GM18517 (cell line): ENCODE results near the gene CXCL9.
"Not testable (repeated sequence)": the region's sequence is repeated elsewhere in the genome, so short reads cannot be mapped to it uniquely, and the experiment has no call there.

Experiments
- ATAC-seq: cut with Tn5 transposase; IDR thresholded peaks from one replicate; pipeline ENCODE4 v1.9.1; 2021; ENCODE audit warnings: mild to moderate bottlenecking, moderate library complexity; ENCODE audit not compliant: unreplicated experiment

The CXCL9 gene

DNA sequence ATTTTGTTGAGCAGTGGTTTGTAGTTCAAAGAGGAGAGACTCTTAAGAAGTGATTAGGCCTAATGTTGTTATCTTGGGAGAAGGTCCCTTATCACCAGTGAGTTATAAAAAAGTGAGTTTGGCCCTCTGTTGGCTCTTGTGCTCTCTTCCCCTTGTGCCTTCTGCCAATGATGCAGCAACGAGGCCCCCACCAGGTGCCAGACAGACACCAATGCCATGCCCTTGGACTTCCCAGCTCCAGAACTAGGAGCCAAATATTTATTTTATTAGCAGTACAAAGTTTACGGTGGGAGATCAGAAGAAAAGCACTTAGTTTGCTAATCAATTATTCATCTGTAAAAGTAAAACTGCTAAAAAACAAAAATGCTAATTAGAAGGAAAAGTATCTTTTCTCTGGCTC is 43.8 kb downstream of the CXCL9 start:
- ATAC-seq: no peak

DNA sequence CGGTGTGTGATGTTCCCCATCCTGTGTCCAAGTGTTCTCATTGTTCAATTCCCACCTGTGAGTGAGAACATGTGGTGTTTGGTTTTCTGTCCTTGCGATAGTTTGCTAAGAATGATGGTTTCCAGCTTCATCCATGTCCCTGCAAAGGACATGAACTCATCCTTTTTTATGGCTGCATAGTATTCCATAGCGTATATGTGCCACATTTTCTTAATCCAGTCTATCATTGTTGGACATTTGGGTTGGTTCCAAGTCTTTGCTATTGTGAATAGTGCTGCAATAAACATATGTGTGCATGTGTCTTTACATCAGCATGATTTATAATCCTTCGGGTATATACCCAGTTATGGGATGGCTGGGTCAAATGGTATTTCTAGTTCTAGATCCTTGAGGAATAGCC is 45.2 kb downstream of the CXCL9 start:
- ATAC-seq: not testable (repeated sequence)

DNA sequence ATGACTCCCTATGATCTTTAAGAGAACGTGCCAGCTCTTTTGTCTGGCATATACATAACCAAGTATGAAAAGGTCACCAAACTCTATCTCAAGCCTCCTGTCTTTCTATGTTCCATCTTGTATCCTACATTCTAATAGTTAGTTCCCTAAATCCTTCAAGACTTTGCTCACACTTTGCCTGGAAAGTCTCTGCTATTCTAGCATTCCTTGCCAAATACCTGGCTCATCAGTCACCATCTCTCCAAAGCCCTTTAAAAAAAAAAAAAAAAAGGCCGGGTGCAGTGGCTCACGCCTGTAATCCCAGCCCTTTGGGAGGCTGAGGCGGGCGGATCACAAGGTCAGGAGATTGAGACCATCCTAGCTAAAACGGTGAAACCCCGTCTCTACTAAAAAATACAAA is 48.8 kb downstream of the CXCL9 start:
- not testable (repeated sequence) for ATAC-seq

DNA sequence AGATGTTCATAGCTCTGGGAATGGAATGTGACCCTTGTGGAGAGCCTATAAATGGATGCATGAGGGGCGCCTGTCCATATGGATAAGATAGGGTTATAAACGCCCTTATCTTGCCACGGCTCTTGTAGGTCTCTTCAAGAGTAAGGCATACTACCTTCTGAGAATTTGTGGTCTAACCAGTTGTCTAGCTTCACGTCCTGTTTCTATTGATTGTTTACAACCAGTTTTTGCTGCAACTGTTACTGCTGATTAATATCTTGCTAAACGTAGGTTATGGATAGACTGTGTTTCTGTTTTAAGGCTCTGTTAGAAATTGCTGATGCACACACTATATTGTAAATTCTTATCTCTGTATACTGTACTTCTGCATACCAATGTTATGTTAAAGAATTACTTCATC is 52.5 kb downstream of the CXCL9 start:
- not testable (repeated sequence) for ATAC-seq

DNA sequence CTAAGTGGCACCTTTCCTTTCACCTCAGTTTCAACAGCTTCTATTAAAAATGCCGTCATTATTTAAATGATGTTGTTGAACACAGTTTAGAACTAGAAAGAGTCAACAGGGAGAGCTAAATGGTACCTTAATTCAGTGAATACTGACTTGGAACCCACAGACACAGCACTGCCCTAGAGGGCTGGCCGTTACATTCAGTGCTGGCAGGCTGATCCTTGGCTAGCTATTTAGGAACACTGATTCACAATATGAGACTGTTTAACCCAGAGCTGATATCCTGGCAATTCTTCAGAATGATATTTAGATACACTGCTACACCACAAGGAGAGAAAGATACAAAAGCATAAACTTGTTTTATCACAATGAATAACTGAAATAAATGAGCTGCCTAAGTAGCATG is 53.8 kb downstream of the CXCL9 start:
- ATAC-seq: no peak
